Brain microvascular endothelial cell (primary cell): ENCODE measurements around the gene SUGP1.

Experiments
- DNase-seq: peaks from one replicate; pipeline ENCODE4 v3.0.0-alpha.2; 2020
- H3K27ac ChIP-seq: fragments of 250-450 bp; sonication (Bioruptor Pico); 2 replicates; pipeline ENCODE4 v1.5.1; 2020; ENCODE audit warnings: mild to moderate bottlenecking, moderate library complexity
- H3K27me3 ChIP-seq: fragments of 250-450 bp; sonication (Bioruptor Pico); replicated peaks from 2 replicates; pipeline ENCODE4 v1.5.1; 2020; ENCODE audit warnings: mild to moderate bottlenecking
- H3K36me3 ChIP-seq: fragments of 250-450 bp; sonication (Bioruptor Pico); replicated peaks from 2 replicates; pipeline ENCODE4 v1.5.1; 2020; ENCODE audit warnings: mild to moderate bottlenecking
- H3K4me3 ChIP-seq: 2 replicates; pipeline ENCODE4 v1.5.1; 2011; ENCODE audit warnings: low read depth, mild to moderate bottlenecking, control low read depth, low read length, moderate library complexity
- CTCF ChIP-seq: IDR thresholded peaks from 2 replicates; pipeline ENCODE4 v1.5.1; 2011; ENCODE audit warnings: low read depth, mild to moderate bottlenecking, moderate library complexity, low read length, control low read depth, inconsistent platforms; ENCODE audit errors: missing control alignments
- in situ Hi-C: cut with HindIII; loops from 2 replicates; pipeline ENCODE4 v1.10.0; 2017; ENCODE audit warnings: low sequenced_read_pairs, low pct_ligation_motif_present

The SUGP1 gene

GRCh38 chr19:19276386-19276785 lies 43.9 kb downstream of the SUGP1 start:
- H3K4me3 ChIP-seq, result no peak overlapping the region
- TF ChIP-seq CTCF, result no peak
- peaks cover 26% of the 10 kb centered on the region for H3K36me3 ChIP-seq
- H3K27ac ChIP-seq, result peak overlapping the region; percentile 68
- in situ Hi-C loops, result no loop called here
- no peaks in the 10 kb centered on the region for H3K27me3 ChIP-seq
- DNase-seq, result peak; percentile 83

- Histone ChIP-seq H3K36me3 (peaks cover 26% of the 10 kb centered on the region), H3K27ac (no peak overlapping the region), H3K4me3 (no peak overlapping the region), H3K27me3 (no peaks in the 10 kb centered on the region)
- no peak for DNase-seq
- in situ Hi-C loops, result no loop called here
- TF ChIP-seq CTCF, result no peak
Observed at GRCh38 chr19:19274716-19275565, 45.4 kb downstream of the SUGP1 start.

DNA sequence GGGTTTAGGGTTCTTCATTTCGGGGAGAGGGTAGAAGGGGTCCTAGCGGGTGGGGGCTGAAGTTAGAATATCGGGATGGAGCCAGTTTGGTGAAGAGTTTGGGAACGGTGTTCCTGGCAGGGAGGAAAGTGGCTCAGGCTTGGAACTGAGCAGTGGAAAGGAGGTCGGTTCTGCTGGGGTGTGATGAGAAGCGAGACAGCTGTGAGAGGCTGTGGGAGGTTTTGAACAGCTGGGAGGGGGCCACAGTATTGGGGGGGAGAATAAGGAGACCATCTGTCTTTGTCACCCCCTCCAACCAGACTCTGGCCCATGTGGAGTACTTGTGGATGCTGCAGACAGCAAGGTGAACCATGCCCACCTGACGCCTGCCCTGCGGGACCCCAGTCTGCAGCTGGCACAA lies 46.2 kb downstream of the SUGP1 start:
- H3K27me3 ChIP-seq, result no peaks in the 10 kb centered on the region
- H3K4me3 ChIP-seq, result no peak overlapping the region
- H3K36me3 ChIP-seq, result peaks cover 18% of the 10 kb centered on the region
- no peak for TF ChIP-seq CTCF
- in situ Hi-C loops, result no loop called here
- no peak overlapping the region for H3K27ac ChIP-seq
- DNase-seq, result no peak

GRCh38 chr19:19271828-19272599 lies 48.3 kb downstream of the SUGP1 start:
- no peak overlapping the region for H3K4me3 ChIP-seq
- H3K27me3 ChIP-seq, result no peaks in the 10 kb centered on the region
- peaks cover 3% of the 10 kb centered on the region for H3K36me3 ChIP-seq
- in situ Hi-C loops, result no loop called here
- no peak for DNase-seq
- no peak overlapping the region for H3K27ac ChIP-seq
- no peak for TF ChIP-seq CTCF

DNA sequence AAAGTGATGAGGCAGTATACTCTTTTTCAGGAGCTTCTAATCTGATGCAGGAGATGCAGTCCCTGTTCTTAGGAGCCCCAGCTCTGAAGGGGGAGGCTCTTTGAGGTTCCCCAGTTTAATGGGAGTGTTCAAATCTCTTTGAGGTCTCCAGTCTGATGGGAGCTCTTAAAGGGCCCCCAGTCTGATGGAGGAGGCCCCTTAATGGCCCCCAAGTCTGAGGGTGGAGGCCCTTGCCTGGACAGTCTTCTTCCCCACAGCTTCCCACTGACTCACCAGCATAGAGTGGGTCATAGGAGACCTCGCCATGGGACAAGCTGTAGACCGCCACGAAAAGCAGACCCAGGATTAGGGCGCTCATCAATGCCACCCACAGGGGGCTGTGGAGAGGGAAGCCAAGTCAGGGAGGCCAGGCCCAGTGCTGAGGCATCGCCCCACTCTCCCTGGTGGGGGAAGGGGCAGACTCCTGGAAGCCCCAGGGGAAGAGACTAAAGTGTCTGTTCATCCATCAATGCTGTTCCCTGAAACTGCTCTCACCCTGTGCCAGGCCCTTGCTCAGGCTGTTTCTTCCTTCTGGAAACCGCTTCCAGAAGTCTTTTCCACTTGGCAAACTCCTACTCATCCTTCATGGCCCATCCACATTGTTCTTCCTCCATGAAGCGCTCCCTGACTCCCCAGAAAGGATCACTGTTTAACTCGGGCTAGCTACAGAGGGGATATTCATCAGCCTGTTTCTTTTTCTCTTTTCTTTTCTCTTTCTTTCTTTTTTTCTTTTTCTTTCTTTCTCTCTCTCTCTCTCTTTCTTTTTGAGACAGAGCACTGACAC lies 49.3 kb downstream of the SUGP1 start:
- no peak for DNase-seq
- no peak for TF ChIP-seq CTCF
- in situ Hi-C loops, result no loop called here
- Histone ChIP-seq H3K27me3 (no peaks in the 10 kb centered on the region), H3K36me3 (peaks cover 3% of the 10 kb centered on the region), H3K4me3 (no peak overlapping the region), H3K27ac (no peak overlapping the region)
